GM23338 (cell line): ENCODE results near the gene SAFB. TPM values are rescaled to one million over a fixed set of nuclear protein-coding genes. Genes with fewer than 3 reads are reported as not detected.

ENCODE experiments used
- ATAC-seq: fragments of 200-7000 bp; cut with Tn5 transposase; 3 replicates; pipeline ENCODE4 v1.9.1; 2020
- DNase-seq: peaks from one replicate; pipeline ENCODE4 v3.0.0-alpha.2; 2015; ENCODE audit warnings: low spot score
- H2AFZ ChIP-seq: fragments of 200-600 bp; sonication (generic); 2 replicates; pipeline ENCODE4 v1.8.0; 2016; ENCODE audit warnings: antibody characterized with exemption, mild to moderate bottlenecking, moderate library complexity
- H3F3A ChIP-seq: fragments of 200-600 bp; sonication (generic); replicated peaks from 2 replicates; pipeline ENCODE4 v1.8.0; 2017; ENCODE audit warnings: antibody characterized with exemption, mixed run types, low read depth
- H3K27ac ChIP-seq: fragments of 200-600 bp; sonication (generic); 2 replicates; pipeline ENCODE4 v1.6.1; 2016; ENCODE audit warnings: low read depth
- H3K27me3 ChIP-seq: fragments of 200-600 bp; sonication (generic); 2 replicates; pipeline ENCODE4 v1.8.0; 2016; ENCODE audit warnings: mild to moderate bottlenecking, mixed run types, moderate library complexity; ENCODE audit not compliant: insufficient read depth
- H3K36me3 ChIP-seq: fragments of 200-600 bp; sonication (generic); 2 replicates; pipeline ENCODE4 v1.8.0; 2016; ENCODE audit warnings: mild to moderate bottlenecking; ENCODE audit not compliant: insufficient read depth
- H3K4me1 ChIP-seq: fragments of 200-600 bp; sonication (generic); 2 replicates; pipeline ENCODE4 v1.8.0; 2016; ENCODE audit warnings: mild to moderate bottlenecking, moderate library complexity; ENCODE audit not compliant: insufficient read depth
- H3K4me2 ChIP-seq: fragments of 200-600 bp; sonication (generic); 2 replicates; pipeline ENCODE4 v1.7.1; 2017; ENCODE audit warnings: mixed run types
- H3K4me3 ChIP-seq: fragments of 200-600 bp; sonication (generic); 2 replicates; pipeline ENCODE4 v1.6.1; 2016; ENCODE audit warnings: mixed run types
- H3K79me2 ChIP-seq: fragments of 200-600 bp; sonication (generic); replicated peaks from 2 replicates; pipeline ENCODE4 v1.8.0; 2017; ENCODE audit warnings: mild to moderate bottlenecking; ENCODE audit not compliant: insufficient read depth
- H3K9me2 ChIP-seq: fragments of 200-600 bp; sonication (generic); 2 replicates; pipeline ENCODE4 v1.8.0; 2017; ENCODE audit not compliant: insufficient read depth
- H4K20me1 ChIP-seq: fragments of 200-600 bp; sonication (generic); replicated peaks from 2 replicates; pipeline ENCODE4 v1.8.0; 2017; ENCODE audit warnings: mild to moderate bottlenecking; ENCODE audit not compliant: insufficient read depth
- H3K27ac Mint-ChIP-seq: 2 replicates; pipeline ENCODE4 v1.8.0; 2020; ENCODE audit warnings: inconsistent platforms, mild to moderate bottlenecking, moderate library complexity, mixed read lengths
- H3K27me3 Mint-ChIP-seq: 3 replicates; pipeline ENCODE4 v1.8.0; 2022; ENCODE audit warnings: low read depth, mild to moderate bottlenecking, moderate library complexity, mixed read lengths, inconsistent platforms; ENCODE audit not compliant: insufficient read depth, poor library complexity
- H3K36me3 Mint-ChIP-seq: 3 replicates; pipeline ENCODE4 v1.8.0; 2021; ENCODE audit warnings: low read depth, mild to moderate bottlenecking, inconsistent platforms, moderate library complexity, mixed read lengths
- H3K4me1 Mint-ChIP-seq: 3 replicates; pipeline ENCODE4 v1.8.0; 2020; ENCODE audit warnings: mild to moderate bottlenecking, inconsistent platforms, mixed read lengths
- H3K4me3 Mint-ChIP-seq: 3 replicates; pipeline ENCODE4 v1.8.0; 2021; ENCODE audit warnings: moderate library complexity, mild to moderate bottlenecking, inconsistent platforms, mixed read lengths
- H3K9me3 Mint-ChIP-seq: 3 replicates; pipeline ENCODE4 v1.8.0; 2020; ENCODE audit warnings: moderate library complexity, mild to moderate bottlenecking, inconsistent platforms, mixed read lengths
- CREB1 ChIP-seq: fragments of 250-450 bp; sonication (Bioruptor Pico); IDR thresholded peaks from 2 replicates; pipeline ENCODE4 v1.5.0; 2020; ENCODE audit warnings: low read depth, mild to moderate bottlenecking, moderate library complexity
- EZH2 ChIP-seq: fragments of 200-600 bp; sonication (generic); IDR thresholded peaks from one replicate; pipeline ENCODE4 v1.8.0; 2017; ENCODE audit warnings: antibody characterized with exemption, mild to moderate bottlenecking, low read depth; ENCODE audit not compliant: unreplicated experiment
- EZH2phosphoT487 ChIP-seq: fragments of 200-600 bp; sonication (generic); IDR thresholded peaks from one replicate; pipeline ENCODE4 v1.8.1; 2018; ENCODE audit warnings: antibody characterized with exemption; ENCODE audit not compliant: unreplicated experiment
- JUNB ChIP-seq: IDR thresholded peaks from one replicate; pipeline ENCODE4 v1.6.1; 2016; ENCODE audit warnings: antibody characterized with exemption; ENCODE audit not compliant: unreplicated experiment
- NANOG ChIP-seq: IDR thresholded peaks from 2 replicates; pipeline ENCODE4 v1.6.1; 2016; ENCODE audit warnings: antibody characterized with exemption, borderline replicate concordance
- POLR2AphosphoS5 ChIP-seq: IDR thresholded peaks from 2 replicates; pipeline ENCODE4 v1.6.1; 2016; ENCODE audit warnings: antibody characterized with exemption, low read depth
- STAT1 ChIP-seq: IDR thresholded peaks from one replicate; pipeline ENCODE4 v1.6.1; 2016; ENCODE audit warnings: antibody characterized with exemption; ENCODE audit not compliant: unreplicated experiment
- ZNF114 ChIP-seq: fragments of 250-450 bp; sonication (Bioruptor Pico); IDR thresholded peaks from 2 replicates; pipeline ENCODE4 v1.5.0; 2020; ENCODE audit warnings: mild to moderate bottlenecking, moderate library complexity
- ZNF331 ChIP-seq: fragments of 250-450 bp; sonication (Bioruptor Pico); IDR thresholded peaks from 2 replicates; pipeline ENCODE4 v1.5.0; 2020; ENCODE audit warnings: low read depth, mild to moderate bottlenecking, moderate library complexity
- polyA plus RNA-seq: library from polyadenylated mRNA; unstranded; fragments of >200 nt; fragmentation: Nextera tagmentation; extraction: Ambion mirVana; gene quantifications from 2 replicates; pipeline ENCODE4 v1.2.1, GENCODE V29; 2016
- total RNA-seq: library from RNA; depleted of rRNA; stranded (reverse); fragments of >200 nt; shearing (Covaris generic); gene quantifications from 2 replicates; pipeline ENCODE4 v1.2.3, GENCODE V29; 2014
- TF ChIP-seq, protein P1 (sequence below), 2 experiments: fragments of 200-600 bp in 1 of 2; sonication (generic) in 1 of 2; conservative IDR thresholded peaks; 2 replicates each; pipeline versions ENCODE4 v1.5.1 to v1.6.1; 2016 to 2017; ENCODE audit warnings: antibody characterized with exemption in 2 of 2, low read depth in 2 of 2, mild to moderate bottlenecking in 2 of 2, moderate library complexity in 1 of 2
- TF ChIP-seq, protein P2 (sequence below): IDR thresholded peaks from one replicate; pipeline ENCODE4 v1.6.1; 2018; ENCODE audit warnings: antibody characterized with exemption; ENCODE audit not compliant: unreplicated experiment
- TF ChIP-seq, protein P3 (sequence below): fragments of 250-450 bp; sonication (Bioruptor Pico); IDR thresholded peaks from 2 replicates; pipeline ENCODE4 v1.5.0; 2020; ENCODE audit warnings: mild to moderate bottlenecking, moderate library complexity
- TF ChIP-seq, protein P4 (sequence below): IDR thresholded peaks from 2 replicates; pipeline ENCODE4 v1.6.1; 2016; ENCODE audit warnings: antibody characterized with exemption

The SAFB gene
- total and polyA plus RNA-seq, 2 experiments from 2014 or later: 85.2 to 109 TPM

DNA sequence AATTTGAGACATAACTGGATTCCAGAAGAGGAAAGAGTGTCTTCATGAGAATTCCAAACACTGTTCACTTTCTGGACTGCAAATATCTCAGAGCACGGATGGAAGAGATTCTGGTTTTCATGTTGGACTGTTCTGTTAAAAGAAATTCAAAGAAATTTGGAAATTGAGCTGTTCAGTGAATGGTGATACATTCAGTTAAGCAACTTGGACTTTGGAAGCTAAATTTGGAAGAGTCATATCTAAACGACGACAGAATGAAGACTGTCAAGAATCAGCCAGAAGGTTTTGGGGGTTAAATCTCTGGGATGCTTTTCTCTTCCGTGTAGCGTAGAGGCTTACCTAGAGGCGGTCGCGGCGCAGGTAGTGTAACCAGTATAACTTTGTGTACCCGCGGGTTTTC, 25.6 kb downstream of the SAFB start:
- Mint-ChIP-seq H3K4me3 (no peak overlapping the region), H3K36me3 (peaks cover 92% of the 10 kb centered on the region), H3K27me3 (no peaks in the 10 kb centered on the region), H3K9me3 (no peaks in the 10 kb centered on the region), H3K4me1 (no peaks in the 10 kb centered on the region), H3K27ac (no peak overlapping the region)
- H4K20me1 ChIP-seq: peaks cover 52% of the 10 kb centered on the region
- DNase-seq (no peak), ATAC-seq (no peak)
- no peak overlapping the region for H2AFZ ChIP-seq
- H3K9me2 ChIP-seq: no peaks in the 10 kb centered on the region
- no peak overlapping the region for H3K4me2 ChIP-seq
- H3K27me3 ChIP-seq: no peaks in the 10 kb centered on the region
- TF ChIP-seq EZH2 (no peak), NANOG (no peak), STAT1 (no peak), POLR2AphosphoS5 (no peak), CREB1 (CRISPR knock-in tag) (no peak), ZNF331 (CRISPR knock-in tag) (no peak), JUNB (no peak), EZH2phosphoT487 (no peak), ZNF114 (CRISPR knock-in tag) (no peak)
- TF ChIP-seq, protein P1, sequence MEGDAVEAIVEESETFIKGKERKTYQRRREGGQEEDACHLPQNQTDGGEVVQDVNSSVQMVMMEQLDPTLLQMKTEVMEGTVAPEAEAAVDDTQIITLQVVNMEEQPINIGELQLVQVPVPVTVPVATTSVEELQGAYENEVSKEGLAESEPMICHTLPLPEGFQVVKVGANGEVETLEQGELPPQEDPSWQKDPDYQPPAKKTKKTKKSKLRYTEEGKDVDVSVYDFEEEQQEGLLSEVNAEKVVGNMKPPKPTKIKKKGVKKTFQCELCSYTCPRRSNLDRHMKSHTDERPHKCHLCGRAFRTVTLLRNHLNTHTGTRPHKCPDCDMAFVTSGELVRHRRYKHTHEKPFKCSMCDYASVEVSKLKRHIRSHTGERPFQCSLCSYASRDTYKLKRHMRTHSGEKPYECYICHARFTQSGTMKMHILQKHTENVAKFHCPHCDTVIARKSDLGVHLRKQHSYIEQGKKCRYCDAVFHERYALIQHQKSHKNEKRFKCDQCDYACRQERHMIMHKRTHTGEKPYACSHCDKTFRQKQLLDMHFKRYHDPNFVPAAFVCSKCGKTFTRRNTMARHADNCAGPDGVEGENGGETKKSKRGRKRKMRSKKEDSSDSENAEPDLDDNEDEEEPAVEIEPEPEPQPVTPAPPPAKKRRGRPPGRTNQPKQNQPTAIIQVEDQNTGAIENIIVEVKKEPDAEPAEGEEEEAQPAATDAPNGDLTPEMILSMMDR (conservative IDR thresholded peaks at IDR 0.05; ENCODE audit: low read depth in 2 of 2): no peak
- TF ChIP-seq, protein P2, sequence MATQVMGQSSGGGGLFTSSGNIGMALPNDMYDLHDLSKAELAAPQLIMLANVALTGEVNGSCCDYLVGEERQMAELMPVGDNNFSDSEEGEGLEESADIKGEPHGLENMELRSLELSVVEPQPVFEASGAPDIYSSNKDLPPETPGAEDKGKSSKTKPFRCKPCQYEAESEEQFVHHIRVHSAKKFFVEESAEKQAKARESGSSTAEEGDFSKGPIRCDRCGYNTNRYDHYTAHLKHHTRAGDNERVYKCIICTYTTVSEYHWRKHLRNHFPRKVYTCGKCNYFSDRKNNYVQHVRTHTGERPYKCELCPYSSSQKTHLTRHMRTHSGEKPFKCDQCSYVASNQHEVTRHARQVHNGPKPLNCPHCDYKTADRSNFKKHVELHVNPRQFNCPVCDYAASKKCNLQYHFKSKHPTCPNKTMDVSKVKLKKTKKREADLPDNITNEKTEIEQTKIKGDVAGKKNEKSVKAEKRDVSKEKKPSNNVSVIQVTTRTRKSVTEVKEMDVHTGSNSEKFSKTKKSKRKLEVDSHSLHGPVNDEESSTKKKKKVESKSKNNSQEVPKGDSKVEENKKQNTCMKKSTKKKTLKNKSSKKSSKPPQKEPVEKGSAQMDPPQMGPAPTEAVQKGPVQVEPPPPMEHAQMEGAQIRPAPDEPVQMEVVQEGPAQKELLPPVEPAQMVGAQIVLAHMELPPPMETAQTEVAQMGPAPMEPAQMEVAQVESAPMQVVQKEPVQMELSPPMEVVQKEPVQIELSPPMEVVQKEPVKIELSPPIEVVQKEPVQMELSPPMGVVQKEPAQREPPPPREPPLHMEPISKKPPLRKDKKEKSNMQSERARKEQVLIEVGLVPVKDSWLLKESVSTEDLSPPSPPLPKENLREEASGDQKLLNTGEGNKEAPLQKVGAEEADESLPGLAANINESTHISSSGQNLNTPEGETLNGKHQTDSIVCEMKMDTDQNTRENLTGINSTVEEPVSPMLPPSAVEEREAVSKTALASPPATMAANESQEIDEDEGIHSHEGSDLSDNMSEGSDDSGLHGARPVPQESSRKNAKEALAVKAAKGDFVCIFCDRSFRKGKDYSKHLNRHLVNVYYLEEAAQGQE: no peak
- TF ChIP-seq, protein P3, sequence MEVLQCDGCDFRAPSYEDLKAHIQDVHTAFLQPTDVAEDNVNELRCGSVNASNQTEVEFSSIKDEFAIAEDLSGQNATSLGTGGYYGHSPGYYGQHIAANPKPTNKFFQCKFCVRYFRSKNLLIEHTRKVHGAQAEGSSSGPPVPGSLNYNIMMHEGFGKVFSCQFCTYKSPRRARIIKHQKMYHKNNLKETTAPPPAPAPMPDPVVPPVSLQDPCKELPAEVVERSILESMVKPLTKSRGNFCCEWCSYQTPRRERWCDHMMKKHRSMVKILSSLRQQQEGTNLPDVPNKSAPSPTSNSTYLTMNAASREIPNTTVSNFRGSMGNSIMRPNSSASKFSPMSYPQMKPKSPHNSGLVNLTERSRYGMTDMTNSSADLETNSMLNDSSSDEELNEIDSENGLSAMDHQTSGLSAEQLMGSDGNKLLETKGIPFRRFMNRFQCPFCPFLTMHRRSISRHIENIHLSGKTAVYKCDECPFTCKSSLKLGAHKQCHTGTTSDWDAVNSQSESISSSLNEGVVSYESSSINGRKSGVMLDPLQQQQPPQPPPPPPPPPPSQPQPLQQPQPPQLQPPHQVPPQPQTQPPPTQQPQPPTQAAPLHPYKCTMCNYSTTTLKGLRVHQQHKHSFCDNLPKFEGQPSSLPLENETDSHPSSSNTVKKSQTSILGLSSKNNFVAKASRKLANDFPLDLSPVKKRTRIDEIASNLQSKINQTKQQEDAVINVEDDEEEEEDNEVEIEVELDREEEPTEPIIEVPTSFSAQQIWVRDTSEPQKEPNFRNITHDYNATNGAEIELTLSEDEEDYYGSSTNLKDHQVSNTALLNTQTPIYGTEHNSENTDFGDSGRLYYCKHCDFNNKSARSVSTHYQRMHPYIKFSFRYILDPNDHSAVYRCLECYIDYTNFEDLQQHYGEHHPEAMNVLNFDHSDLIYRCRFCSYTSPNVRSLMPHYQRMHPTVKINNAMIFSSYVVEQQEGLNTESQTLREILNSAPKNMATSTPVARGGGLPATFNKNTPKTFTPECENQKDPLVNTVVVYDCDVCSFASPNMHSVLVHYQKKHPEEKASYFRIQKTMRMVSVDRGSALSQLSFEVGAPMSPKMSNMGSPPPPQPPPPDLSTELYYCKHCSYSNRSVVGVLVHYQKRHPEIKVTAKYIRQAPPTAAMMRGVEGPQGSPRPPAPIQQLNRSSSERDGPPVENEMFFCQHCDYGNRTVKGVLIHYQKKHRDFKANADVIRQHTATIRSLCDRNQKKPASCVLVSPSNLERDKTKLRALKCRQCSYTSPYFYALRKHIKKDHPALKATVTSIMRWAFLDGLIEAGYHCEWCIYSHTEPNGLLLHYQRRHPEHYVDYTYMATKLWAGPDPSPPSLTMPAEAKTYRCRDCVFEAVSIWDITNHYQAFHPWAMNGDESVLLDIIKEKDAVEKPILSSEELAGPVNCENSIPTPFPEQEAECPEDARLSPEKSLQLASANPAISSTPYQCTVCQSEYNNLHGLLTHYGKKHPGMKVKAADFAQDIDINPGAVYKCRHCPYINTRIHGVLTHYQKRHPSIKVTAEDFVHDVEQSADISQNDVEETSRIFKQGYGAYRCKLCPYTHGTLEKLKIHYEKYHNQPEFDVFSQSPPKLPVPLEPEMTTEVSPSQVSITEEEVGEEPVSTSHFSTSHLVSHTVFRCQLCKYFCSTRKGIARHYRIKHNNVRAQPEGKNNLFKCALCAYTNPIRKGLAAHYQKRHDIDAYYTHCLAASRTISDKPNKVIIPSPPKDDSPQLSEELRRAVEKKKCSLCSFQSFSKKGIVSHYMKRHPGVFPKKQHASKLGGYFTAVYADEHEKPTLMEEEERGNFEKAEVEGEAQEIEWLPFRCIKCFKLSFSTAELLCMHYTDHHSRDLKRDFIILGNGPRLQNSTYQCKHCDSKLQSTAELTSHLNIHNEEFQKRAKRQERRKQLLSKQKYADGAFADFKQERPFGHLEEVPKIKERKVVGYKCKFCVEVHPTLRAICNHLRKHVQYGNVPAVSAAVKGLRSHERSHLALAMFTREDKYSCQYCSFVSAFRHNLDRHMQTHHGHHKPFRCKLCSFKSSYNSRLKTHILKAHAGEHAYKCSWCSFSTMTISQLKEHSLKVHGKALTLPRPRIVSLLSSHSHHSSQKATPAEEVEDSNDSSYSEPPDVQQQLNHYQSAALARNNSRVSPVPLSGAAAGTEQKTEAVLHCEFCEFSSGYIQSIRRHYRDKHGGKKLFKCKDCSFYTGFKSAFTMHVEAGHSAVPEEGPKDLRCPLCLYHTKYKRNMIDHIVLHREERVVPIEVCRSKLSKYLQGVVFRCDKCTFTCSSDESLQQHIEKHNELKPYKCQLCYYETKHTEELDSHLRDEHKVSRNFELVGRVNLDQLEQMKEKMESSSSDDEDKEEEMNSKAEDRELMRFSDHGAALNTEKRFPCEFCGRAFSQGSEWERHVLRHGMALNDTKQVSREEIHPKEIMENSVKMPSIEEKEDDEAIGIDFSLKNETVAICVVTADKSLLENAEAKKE (CRISPR knock-in tag): no peak
- TF ChIP-seq, protein P4, sequence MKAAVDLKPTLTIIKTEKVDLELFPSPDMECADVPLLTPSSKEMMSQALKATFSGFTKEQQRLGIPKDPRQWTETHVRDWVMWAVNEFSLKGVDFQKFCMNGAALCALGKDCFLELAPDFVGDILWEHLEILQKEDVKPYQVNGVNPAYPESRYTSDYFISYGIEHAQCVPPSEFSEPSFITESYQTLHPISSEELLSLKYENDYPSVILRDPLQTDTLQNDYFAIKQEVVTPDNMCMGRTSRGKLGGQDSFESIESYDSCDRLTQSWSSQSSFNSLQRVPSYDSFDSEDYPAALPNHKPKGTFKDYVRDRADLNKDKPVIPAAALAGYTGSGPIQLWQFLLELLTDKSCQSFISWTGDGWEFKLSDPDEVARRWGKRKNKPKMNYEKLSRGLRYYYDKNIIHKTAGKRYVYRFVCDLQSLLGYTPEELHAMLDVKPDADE: no peak
- H3K4me3 ChIP-seq: no peak overlapping the region
- no peak overlapping the region for H3K27ac ChIP-seq
- peaks cover 17% of the 10 kb centered on the region for H3F3A ChIP-seq
- no peaks in the 10 kb centered on the region for H3K4me1 ChIP-seq
- H3K79me2 ChIP-seq: peaks cover 42% of the 10 kb centered on the region
- H3K36me3 ChIP-seq: peaks cover 57% of the 10 kb centered on the region
